IMR-90 (cell line): ENCODE data around the gene CROCC2. TPM values are rescaled to one million over a fixed set of nuclear protein-coding genes. Genes with fewer than 3 reads are reported as not detected.

Source experiments
- ATAC-seq: fragments of 200-7000 bp; cut with Tn5 transposase; 2 replicates; pipeline ENCODE4 v1.9.1; 2020; ENCODE audit warnings: low read depth, mild to moderate bottlenecking, moderate library complexity
- BruUV-seq: library from RNA; stranded (reverse); fragments of 400-500 nt; replicated peaks from 2 replicates; lab custom pipeline; 2021; lab: Mats Ljungman, UMichigan
- CTCF ChIA-PET: fragments of 300-600 bp; formaldehyde crosslinking; extraction: SDS; loops from one replicate; lab custom pipeline; 2021; ENCODE audit warnings: antibody characterized with exemption; lab: Yijun Ruan, JAX
- POLR2A ChIA-PET: fragments of 300-600 bp; sonication (Branson Sonifier 250); formaldehyde crosslinking; loops from one replicate; lab custom pipeline; 2022; ENCODE audit warnings: antibody characterized with exemption; ENCODE audit not compliant: unreplicated experiment; lab: Charles Lee
- DNase-seq: peaks from one replicate; pipeline ENCODE4 v3.0.0; 2013
- H2AFZ ChIP-seq: replicated peaks from 2 replicates; pipeline ENCODE3; 2013; ENCODE audit warnings: low read length, mild to moderate bottlenecking; ENCODE audit not compliant: poor library complexity
- H2AK5ac ChIP-seq: 2 replicates; pipeline ENCODE4 v1.6.1; 2013; ENCODE audit warnings: low read depth, low read length, inconsistent platforms
- H2AK9ac ChIP-seq: replicated peaks from 2 replicates; pipeline ENCODE3; 2013; ENCODE audit warnings: mild to moderate bottlenecking, low read depth, low read length, moderate library complexity; ENCODE audit not compliant: poor library complexity
- H2BK120ac ChIP-seq: 2 replicates; pipeline ENCODE4 v1.6.1; 2013; ENCODE audit warnings: low read depth, low read length, inconsistent platforms
- H2BK15ac ChIP-seq: 3 replicates; pipeline ENCODE4 v1.6.1; 2013; ENCODE audit warnings: low read depth, low read length, inconsistent platforms
- H2BK20ac ChIP-seq: 2 replicates; pipeline ENCODE4 v1.6.1; 2013; ENCODE audit warnings: low read depth, mild to moderate bottlenecking, inconsistent platforms, low read length, moderate library complexity
- H2BK5ac ChIP-seq: 2 replicates; pipeline ENCODE4 v1.6.1; 2013; ENCODE audit warnings: mild to moderate bottlenecking, low read depth, low read length, inconsistent platforms; ENCODE audit not compliant: poor library complexity, severe bottlenecking
- H3K14ac ChIP-seq: replicated peaks from 2 replicates; pipeline ENCODE4 v1.6.1; 2013; ENCODE audit warnings: low read depth, low read length, inconsistent platforms
- H3K18ac ChIP-seq: 2 replicates; pipeline ENCODE4 v1.6.1; 2013; ENCODE audit warnings: low read depth, low read length, control low read depth
- H3K23ac ChIP-seq: 2 replicates; pipeline ENCODE4 v1.6.1; 2013; ENCODE audit warnings: low read depth, low read length, inconsistent platforms
- H3K27ac ChIP-seq: 2 replicates; pipeline ENCODE4 v1.5.1; 2013; ENCODE audit warnings: mild to moderate bottlenecking, control low read depth, low read length; ENCODE audit not compliant: insufficient read depth
- H3K27me3 ChIP-seq: 2 replicates; pipeline ENCODE4 v1.6.1; 2013; ENCODE audit warnings: low read length; ENCODE audit not compliant: control insufficient read depth, insufficient read depth
- H3K36me3 ChIP-seq: 2 replicates; pipeline ENCODE4 v1.6.1; 2013; ENCODE audit warnings: low read length, mixed read lengths; ENCODE audit not compliant: control insufficient read depth, insufficient read depth
- H3K4ac ChIP-seq: 2 replicates; pipeline ENCODE4 v1.6.1; 2013; ENCODE audit warnings: low read depth, low read length, inconsistent platforms
- H3K4me1 ChIP-seq: 2 replicates; pipeline ENCODE4 v1.6.1; 2013; ENCODE audit warnings: low read length, mixed read lengths; ENCODE audit not compliant: control insufficient read depth, insufficient read depth
- H3K4me2 ChIP-seq: 2 replicates; pipeline ENCODE4 v1.6.1; 2013; ENCODE audit warnings: low read depth, mild to moderate bottlenecking, control low read depth, low read length, moderate library complexity
- H3K4me3 ChIP-seq: 2 replicates; pipeline ENCODE4 v1.5.1; 2013; ENCODE audit warnings: low read depth, mild to moderate bottlenecking, control low read depth, low read length, moderate library complexity; ENCODE audit not compliant: insufficient read depth
- H3K56ac ChIP-seq: 2 replicates; pipeline ENCODE4 v1.6.1; 2013; ENCODE audit warnings: low read length, inconsistent platforms; ENCODE audit not compliant: insufficient read depth; ENCODE audit errors: extremely low read depth
- H3K79me1 ChIP-seq, 2 experiments: 2 replicates each; pipeline ENCODE4 v1.6.1; 2013; ENCODE audit warnings: low read length in 2 of 2, inconsistent platforms in 1 of 2, low read depth in 1 of 2
- H3K9ac ChIP-seq: 2 replicates; pipeline ENCODE4 v1.6.1; 2013; ENCODE audit warnings: low read depth, low read length, control low read depth
- H3K9me1 ChIP-seq: 2 replicates; pipeline ENCODE4 v1.6.1; 2013; ENCODE audit warnings: low read length, inconsistent platforms; ENCODE audit not compliant: insufficient read depth
- H3K9me3 ChIP-seq: 2 replicates; pipeline ENCODE4 v1.6.1; 2013; ENCODE audit warnings: low read length; ENCODE audit not compliant: control insufficient read depth, insufficient read depth
- H4K20me1 ChIP-seq: 2 replicates; pipeline ENCODE4 v1.6.1; 2013; ENCODE audit warnings: low read length, inconsistent platforms; ENCODE audit not compliant: insufficient read depth
- H4K5ac ChIP-seq: 2 replicates; pipeline ENCODE4 v1.6.1; 2013; ENCODE audit warnings: mild to moderate bottlenecking, low read depth, low read length, control low read depth
- H4K8ac ChIP-seq, 2 experiments: 2 replicates each; pipeline ENCODE4 v1.6.1; 2013; ENCODE audit warnings: low read depth in 2 of 2, low read length in 2 of 2, control low read depth in 1 of 2, inconsistent platforms in 1 of 2
- H4K91ac ChIP-seq: 2 replicates; pipeline ENCODE4 v1.6.1; 2013; ENCODE audit warnings: low read depth, low read length, inconsistent platforms; ENCODE audit not compliant: insufficient read depth
- BHLHE40 ChIP-seq: fragments of 150-350 bp; IDR thresholded peaks from 2 replicates; pipeline ENCODE4 v1.6.1; 2016; ENCODE audit warnings: mild to moderate bottlenecking, low read depth, low read length
- CHD1 ChIP-seq: IDR thresholded peaks from 2 replicates; pipeline ENCODE4 v1.6.1; 2012; ENCODE audit warnings: low read depth, low read length, improper control_type of control experiment
- MAFK ChIP-seq: IDR thresholded peaks from 2 replicates; pipeline ENCODE4 v1.6.1; 2012; ENCODE audit warnings: low read depth, low read length, improper control_type of control experiment
- MXI1 ChIP-seq: IDR thresholded peaks from 2 replicates; pipeline ENCODE4 v1.6.1; 2012; ENCODE audit warnings: low read depth, mild to moderate bottlenecking, low read length, moderate library complexity, borderline replicate concordance
- POLR2A ChIP-seq: IDR thresholded peaks from 2 replicates; pipeline ENCODE4 v1.6.1; 2012; ENCODE audit warnings: mild to moderate bottlenecking, low read depth, low read length
- RCOR1 ChIP-seq: IDR thresholded peaks from 2 replicates; pipeline ENCODE4 v1.6.1; 2012; ENCODE audit warnings: mild to moderate bottlenecking, low read length, improper control_type of control experiment; ENCODE audit not compliant: insufficient replicate concordance
- WGBS, 2 experiments: methylation state at CpG; one replicate each; pipeline versions ENCODE4 v1.1.5 to v1.1.7; 2013; ENCODE audit warnings: missing lambda C conversion rate in 2 of 2; ENCODE audit not compliant: insufficient read length in 1 of 2; ENCODE audit errors: extremely low coverage in 2 of 2; 5-methylcytosine and 5-hydroxymethylcytosine counted together
- dilution Hi-C: fragments of 300-500 bp; cut with HindIII; formaldehyde crosslinking; loops from one replicate; pipeline ENCODE4 v1.14.3; 2018; ENCODE audit warnings: low sequenced_read_pairs; ENCODE audit not compliant: unreplicated experiment
- in situ Hi-C: fragments of 300-500 bp; cut with MboI; formaldehyde crosslinking; loops from 3 replicates; pipeline ENCODE4 v1.14.3; 2019; ENCODE audit warnings: low sequenced_read_pairs, inconsistent platforms, mixed read lengths
- intact Hi-C: fragments of 100-400 bp; cut with micrococcal nuclease; formaldehyde crosslinking; loops from 2 replicates; pipeline ENCODE4 v1.10.0; 2022
- polyA plus RNA-seq, 3 experiments: library from polyadenylated mRNA; depleted of rRNA; stranded (reverse); fragments of >200 nt; gene quantifications; 2 replicates each; pipeline ENCODE4 v1.2.3, GENCODE V29; 2012; ENCODE audit warnings: low replicate concordance in 1 of 3
- total RNA-seq: library from RNA; depleted of rRNA; stranded (reverse); fragments of >200 nt; gene quantifications from 2 replicates; pipeline ENCODE4 v1.2.3, GENCODE V29; 2012
- TF ChIP-seq, protein P1 (sequence below): fragments of 150-350 bp; IDR thresholded peaks from 2 replicates; pipeline ENCODE4 v1.6.1; 2016; ENCODE audit warnings: low read depth, mild to moderate bottlenecking, low read length, moderate library complexity, borderline replicate concordance
- TF ChIP-seq, protein P2 (sequence below): conservative IDR thresholded peaks from 2 replicates; pipeline ENCODE4 v1.5.1; 2012; ENCODE audit warnings: mild to moderate bottlenecking, low read depth, low read length, improper control_type of control experiment

Gene CROCC2
- total and polyA plus RNA-seq, 2 of the 4 experiments (the other 2 are of a cell fraction) = not detected

DNA sequence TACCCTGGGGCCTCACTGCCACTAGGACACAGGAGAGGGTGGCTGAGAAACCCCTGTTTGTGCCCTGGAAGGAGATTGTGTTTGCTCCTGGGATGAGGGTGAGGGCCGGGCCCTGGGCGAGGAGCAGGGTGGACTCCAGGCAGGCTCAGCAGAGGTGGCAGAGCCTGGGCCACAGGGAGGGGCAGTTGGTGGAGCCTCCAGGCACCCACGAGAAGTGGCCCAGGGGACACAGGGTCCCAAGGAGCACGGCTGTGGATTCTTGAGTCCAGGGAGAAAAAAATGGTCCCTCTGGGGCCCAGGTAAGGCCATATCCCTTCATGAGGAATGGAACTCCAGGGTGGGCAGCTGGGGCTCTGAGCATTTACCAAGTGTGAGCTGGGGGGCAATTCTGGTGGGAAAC, 18.5 kb upstream of the CROCC2 start:
- Histone ChIP-seq H3K18ac (no peak overlapping the region), H3K56ac (no peak overlapping the region), H2AK5ac (no peak overlapping the region), H2AFZ (no peak overlapping the region), H3K4ac (no peak overlapping the region), H2BK5ac (no peak overlapping the region), H2BK120ac (no peak overlapping the region), H3K27me3 (peaks cover 6% of the 10 kb centered on the region), H4K8ac (no peak overlapping the region), H4K20me1 (no peaks in the 10 kb centered on the region), H4K91ac (no peak overlapping the region), H3K4me2 (no peak overlapping the region), H3K4me3 (no peak overlapping the region), H3K9me1 (no peaks in the 10 kb centered on the region), H3K36me3 (no peaks in the 10 kb centered on the region), H2BK15ac (no peak overlapping the region), H2AK9ac (no peak overlapping the region), H3K14ac (no peak overlapping the region), H3K9ac (no peak overlapping the region), H3K79me1 (no peaks in the 10 kb centered on the region), H3K23ac (no peak overlapping the region), H3K9me3 (no peaks in the 10 kb centered on the region), H4K5ac (no peak overlapping the region), H3K4me1 (no peaks in the 10 kb centered on the region), H3K27ac (no peak overlapping the region), H2BK20ac (no peak overlapping the region)
- DNase-seq (no peak), ATAC-seq (no peak)
- ChIA-PET CTCF (no interaction called here), POLR2A (no interaction called here)
- dilution Hi-C loops = no loop called here
- in situ Hi-C loops = no loop called here
- 40% methylated on average over 1 of the region's 4 CpGs; no CpG with 5 or more reads in 1 of the 2 experiments for WGBS, 2 experiments
- no TSS peak for BruUV-seq
- intact Hi-C loops = no loop called here
- TF ChIP-seq POLR2A = no peak
- no peak for TF ChIP-seq RCOR1
- TF ChIP-seq MAFK = no peak
- TF ChIP-seq, protein P1, sequence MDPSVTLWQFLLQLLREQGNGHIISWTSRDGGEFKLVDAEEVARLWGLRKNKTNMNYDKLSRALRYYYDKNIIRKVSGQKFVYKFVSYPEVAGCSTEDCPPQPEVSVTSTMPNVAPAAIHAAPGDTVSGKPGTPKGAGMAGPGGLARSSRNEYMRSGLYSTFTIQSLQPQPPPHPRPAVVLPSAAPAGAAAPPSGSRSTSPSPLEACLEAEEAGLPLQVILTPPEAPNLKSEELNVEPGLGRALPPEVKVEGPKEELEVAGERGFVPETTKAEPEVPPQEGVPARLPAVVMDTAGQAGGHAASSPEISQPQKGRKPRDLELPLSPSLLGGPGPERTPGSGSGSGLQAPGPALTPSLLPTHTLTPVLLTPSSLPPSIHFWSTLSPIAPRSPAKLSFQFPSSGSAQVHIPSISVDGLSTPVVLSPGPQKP = no peak
- no peak for TF ChIP-seq CHD1
- TF ChIP-seq BHLHE40 = no peak
- TF ChIP-seq MXI1 = no peak
- TF ChIP-seq, protein P2, sequence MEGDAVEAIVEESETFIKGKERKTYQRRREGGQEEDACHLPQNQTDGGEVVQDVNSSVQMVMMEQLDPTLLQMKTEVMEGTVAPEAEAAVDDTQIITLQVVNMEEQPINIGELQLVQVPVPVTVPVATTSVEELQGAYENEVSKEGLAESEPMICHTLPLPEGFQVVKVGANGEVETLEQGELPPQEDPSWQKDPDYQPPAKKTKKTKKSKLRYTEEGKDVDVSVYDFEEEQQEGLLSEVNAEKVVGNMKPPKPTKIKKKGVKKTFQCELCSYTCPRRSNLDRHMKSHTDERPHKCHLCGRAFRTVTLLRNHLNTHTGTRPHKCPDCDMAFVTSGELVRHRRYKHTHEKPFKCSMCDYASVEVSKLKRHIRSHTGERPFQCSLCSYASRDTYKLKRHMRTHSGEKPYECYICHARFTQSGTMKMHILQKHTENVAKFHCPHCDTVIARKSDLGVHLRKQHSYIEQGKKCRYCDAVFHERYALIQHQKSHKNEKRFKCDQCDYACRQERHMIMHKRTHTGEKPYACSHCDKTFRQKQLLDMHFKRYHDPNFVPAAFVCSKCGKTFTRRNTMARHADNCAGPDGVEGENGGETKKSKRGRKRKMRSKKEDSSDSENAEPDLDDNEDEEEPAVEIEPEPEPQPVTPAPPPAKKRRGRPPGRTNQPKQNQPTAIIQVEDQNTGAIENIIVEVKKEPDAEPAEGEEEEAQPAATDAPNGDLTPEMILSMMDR = no peak
